Sigmoid colon (tissue), 7 donors: ENCODE measurements around the gene RASSF10. TPM values are rescaled to one million over a fixed set of nuclear protein-coding genes. Genes with fewer than 3 reads are reported as not detected.

ENCODE experiments used
- DNase-seq: peaks from one replicate; pipeline ENCODE4 v3.0.0-alpha.2; 2019
- H3K27ac ChIP-seq, 4 donors: fragments of 200-600 bp; sonication (generic); one replicate each; pipeline ENCODE4 v1.5.1; 2016 to 2019; ENCODE audit warnings: mild to moderate bottlenecking in 1 of 4
- H3K27me3 ChIP-seq, 3 donors: fragments of 200-600 bp; sonication (generic); one replicate each; pipeline ENCODE4 v1.5.1; 2019; ENCODE audit warnings: mild to moderate bottlenecking in 1 of 3
- H3K36me3 ChIP-seq, 4 donors: fragments of 200-600 bp; sonication (generic); one replicate each; pipeline ENCODE4 v1.5.1; 2016 to 2019
- H3K4me1 ChIP-seq, 4 donors: fragments of 200-600 bp; sonication (generic); one replicate each; pipeline ENCODE4 v1.5.1; 2017 to 2019
- H3K4me3 ChIP-seq, 4 donors: fragments of 200-600 bp; sonication (generic); one replicate each; pipeline ENCODE4 v1.5.1; 2017 to 2019; ENCODE audit warnings: mild to moderate bottlenecking in 2 of 4, moderate library complexity in 1 of 4
- H3K9me3 ChIP-seq, 4 donors: fragments of 200-600 bp in 3 of 4; sonication (generic) in 3 of 4; one replicate each; pipeline versions ENCODE4 v1.5.1 to v1.6.1; 2013 to 2019
- CTCF ChIP-seq, 4 experiments: fragments of 450-650 bp in 3 of 4; fragments of 200-600 bp in 1 of 4; IDR thresholded peaks; one replicate each; pipeline ENCODE4 v1.5.1; 2016 to 2019; ENCODE audit warnings: antibody characterized with exemption in 4 of 4, mild to moderate bottlenecking in 3 of 4, moderate library complexity in 2 of 4
- EP300 ChIP-seq, 4 donors: sonication (generic); formaldehyde crosslinking; IDR thresholded peaks; one replicate each; pipeline ENCODE4 v1.6.1; 2017; ENCODE audit warnings: antibody characterized with exemption in 4 of 4
- POLR2A ChIP-seq, 2 donors: fragments of 450-650 bp; IDR thresholded peaks; one replicate each; pipeline ENCODE4 v1.6.1; 2016; ENCODE audit warnings: antibody characterized with exemption in 2 of 2, mild to moderate bottlenecking in 2 of 2, moderate library complexity in 2 of 2
- POLR2AphosphoS5 ChIP-seq, 4 donors: sonication (generic); formaldehyde crosslinking; IDR thresholded peaks; one replicate each; pipeline ENCODE4 v1.6.1; 2017; ENCODE audit warnings: antibody characterized with exemption in 4 of 4
- WGBS, 2 donors: extraction: QIAGEN DNeasy Blood & Tissue Kit; methylation state at CpG; one replicate each; pipeline ENCODE4 v1.1.7; 2013; 5-methylcytosine and 5-hydroxymethylcytosine counted together
- intact Hi-C: fragments of 100-400 bp; cut with DNase I; formaldehyde crosslinking; loops from one replicate; pipeline ENCODE4 v1.15.1; 2023
- polyA plus RNA-seq, 3 donors: library from polyadenylated mRNA; stranded (reverse); fragments of 200-250 nt; gene quantifications; one replicate each; pipeline ENCODE4 v1.2.3, GENCODE V29; 2013
- total RNA-seq, 4 donors: library from RNA; depleted of rRNA; stranded (reverse); fragments of >200 nt; gene quantifications; one replicate each; pipeline ENCODE4 v1.1.0, GENCODE V29; 2016
- donor health status: healthy with polysubstance abuse.
- donor health status: Bipolar disorder and iron deficiency.
- donor health status: healthy.

The RASSF10 gene
- total and polyA plus RNA-seq, 7 donors: under 0.01 to 0.60 (median 0.38) TPM; not detected in 3

GRCh38 chr11:12973528-12974181 lies 35.5 kb upstream of the RASSF10 start:
- WGBS, 2 donors: 10 to 77% methylated on average over 1 of the region's 1 CpG
- Histone ChIP-seq H3K27ac (no peak overlapping the region), H3K36me3 (no peaks in the 10 kb centered on the region)

GRCh38 chr11:12975195-12975594 lies 33.9 kb upstream of the RASSF10 start:
- no peaks in the 10 kb centered on the region for H3K36me3 ChIP-seq
- no peaks in the 10 kb centered on the region for H3K9me3 ChIP-seq
- intact Hi-C loops: no loop called here
- no peak overlapping the region for H3K27ac ChIP-seq
- TF ChIP-seq POLR2AphosphoS5 (IDR thresholded peaks at IDR 0.05) (no peak), EP300 (IDR thresholded peaks at IDR 0.05) (no peak), CTCF (IDR thresholded peaks at IDR 0.05) (no peak), POLR2A (IDR thresholded peaks at IDR 0.05) (no peak)
- no peaks in the 10 kb centered on the region for H3K27me3 ChIP-seq
- peaks cover 0 to 8% (median 7%) of the 10 kb centered on the region in 4 donors for H3K4me1 ChIP-seq
- 60% methylated on average over 2 of the region's 2 CpGs for WGBS, 2 donors
- no peak for DNase-seq
- no peak overlapping the region for H3K4me3 ChIP-seq

More at GRCh38 chr11:12973528-12974181, 35.5 kb upstream of the RASSF10 start:
- no peak for DNase-seq
- H3K9me3 ChIP-seq: no peaks in the 10 kb centered on the region
- H3K4me3 ChIP-seq: no peak overlapping the region
- no peaks in the 10 kb centered on the region for H3K27me3 ChIP-seq
- intact Hi-C loops: no loop called here
- H3K4me1 ChIP-seq: peaks cover 0 to 8% (median 7%) of the 10 kb centered on the region in 4 donors
- no peak for TF ChIP-seq CTCF (IDR thresholded peaks at IDR 0.05)
- TF ChIP-seq EP300 (IDR thresholded peaks at IDR 0.05): no peak
- no peak for TF ChIP-seq POLR2AphosphoS5 (IDR thresholded peaks at IDR 0.05)
- no peak for TF ChIP-seq POLR2A (IDR thresholded peaks at IDR 0.05)

DNA sequence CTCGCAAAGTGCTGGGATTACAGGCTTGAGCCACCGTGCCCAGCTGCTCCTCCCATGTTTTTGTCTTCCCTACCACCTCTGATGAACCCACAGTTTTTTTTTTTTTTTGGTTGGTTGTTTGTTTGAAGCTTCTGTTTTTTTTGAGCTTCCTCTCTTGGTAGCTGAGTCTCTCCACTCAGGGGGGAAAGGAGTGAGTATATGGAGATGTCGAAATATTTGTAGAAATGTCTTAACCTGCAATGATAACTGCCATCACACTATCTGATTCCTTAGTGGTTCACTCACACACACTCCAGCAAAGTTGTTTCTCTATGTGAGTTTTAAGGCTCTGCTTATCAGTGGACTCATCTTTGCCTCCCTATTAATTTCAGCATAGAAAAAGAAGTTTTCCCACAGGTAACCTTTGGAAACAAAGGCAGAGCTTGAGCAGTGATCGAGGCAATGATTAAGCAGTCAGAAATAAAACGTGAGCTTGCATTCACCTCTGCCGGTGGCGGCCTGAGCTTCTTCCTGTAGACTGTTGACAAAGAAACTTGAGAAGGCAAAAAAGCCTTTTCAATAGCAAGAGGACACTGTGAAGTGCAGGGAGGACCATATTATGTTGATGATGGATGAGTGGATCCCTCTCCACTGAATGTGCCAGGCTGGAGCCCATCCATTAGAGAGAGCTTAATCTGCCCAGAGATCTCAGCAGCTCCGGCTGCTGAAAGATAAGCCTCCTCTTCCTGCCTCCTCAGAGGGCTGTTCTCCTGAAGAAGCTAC lies 29.0 kb upstream of the RASSF10 start:
- Histone ChIP-seq H3K27me3 (no peaks in the 10 kb centered on the region), H3K9me3 (no peaks in the 10 kb centered on the region), H3K4me1 (no peaks in the 10 kb centered on the region), H3K36me3 (no peaks in the 10 kb centered on the region), H3K4me3 (no peak overlapping the region), H3K27ac (no peak overlapping the region)
- DNase-seq: no peak
- TF ChIP-seq POLR2A (IDR thresholded peaks at IDR 0.05): no peak
- no peak for TF ChIP-seq CTCF (IDR thresholded peaks at IDR 0.05)
- TF ChIP-seq EP300 (IDR thresholded peaks at IDR 0.05): no peak
- no peak for TF ChIP-seq POLR2AphosphoS5 (IDR thresholded peaks at IDR 0.05)
- intact Hi-C loops: no loop called here
- WGBS, 2 donors: 57 to 71% methylated on average over 8 of the region's 8 CpGs

DNA sequence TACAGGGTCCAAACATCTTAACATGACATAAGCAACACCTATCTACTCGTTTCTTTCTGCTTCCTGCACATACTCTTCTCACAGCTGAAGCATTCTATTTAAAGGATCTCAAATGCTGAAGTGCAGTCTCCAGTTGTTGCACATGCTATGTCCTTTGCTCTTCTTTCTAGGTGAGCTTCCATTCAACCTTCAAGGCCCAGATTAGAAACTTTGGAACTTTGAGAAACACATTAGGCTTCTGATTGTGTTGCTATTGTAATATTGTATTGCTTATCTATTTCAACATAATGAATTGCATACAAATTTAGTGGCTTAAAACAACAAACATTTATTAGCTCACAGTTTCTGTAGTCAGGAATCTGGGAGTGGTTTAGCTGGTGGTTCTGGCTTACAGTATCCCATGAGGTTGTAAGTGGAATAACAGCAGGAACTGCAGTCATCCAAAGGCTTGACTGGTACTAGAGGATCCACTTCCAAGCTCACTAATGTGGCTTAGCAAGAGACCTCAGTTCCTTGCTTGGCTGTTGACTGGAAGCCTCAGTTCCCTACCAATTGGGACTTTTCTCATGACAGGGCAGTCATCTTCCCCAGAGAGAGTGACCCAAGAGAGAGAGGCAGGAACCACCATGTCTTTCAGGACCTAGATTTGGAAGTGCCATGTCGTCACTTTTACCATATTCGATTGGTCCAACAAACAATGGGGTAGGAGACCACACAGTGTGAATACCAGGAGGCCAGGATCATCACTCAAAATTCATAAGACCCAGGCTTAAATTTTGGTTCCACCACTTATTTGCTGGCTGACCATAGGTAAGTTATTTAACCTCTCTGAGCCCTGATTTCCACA lies 27.2 kb upstream of the RASSF10 start:
- WGBS, 2 donors: 68 to 74% methylated on average over 3 of the region's 3 CpGs
- TF ChIP-seq CTCF (IDR thresholded peaks at IDR 0.05) (no peak), POLR2A (IDR thresholded peaks at IDR 0.05) (no peak), POLR2AphosphoS5 (IDR thresholded peaks at IDR 0.05) (no peak), EP300 (IDR thresholded peaks at IDR 0.05) (no peak)

More for the DNA sequence above, 27.2 kb upstream of the RASSF10 start:
- no peak overlapping the region for H3K4me3 ChIP-seq
- intact Hi-C loops: no loop called here
- H3K9me3 ChIP-seq: no peaks in the 10 kb centered on the region
- H3K4me1 ChIP-seq: no peaks in the 10 kb centered on the region
- no peak for DNase-seq
- H3K27me3 ChIP-seq: no peaks in the 10 kb centered on the region
- no peaks in the 10 kb centered on the region for H3K36me3 ChIP-seq
- no peak overlapping the region for H3K27ac ChIP-seq
